Keratinocyte (primary cell): Measurements from ENCODE around the gene HSD11B1L. TPM values are rescaled to one million over a fixed set of nuclear protein-coding genes. Genes with fewer than 3 reads are reported as not detected.
A peak's percentile ranks its signal among the peaks of the same experiment; 100 is the strongest.

Experiments
- DNase-seq: peaks from one replicate; pipeline ENCODE4 v3.0.0-alpha.2; 2011; ENCODE audit warnings: low read depth, missing footprints, low spot score
- FAIRE-seq: peaks from 2 replicates; lab custom pipeline; 2011; peaks lifted over from hg19 to GRCh38; lab: Jason Lieb, UNC
- H2AFZ ChIP-seq: 2 replicates; pipeline ENCODE4 v1.6.0; 2012; ENCODE audit warnings: low read length, control low read depth, inconsistent platforms; ENCODE audit not compliant: control insufficient read depth
- H3K27ac ChIP-seq: 2 replicates; pipeline ENCODE4 v1.5.1; 2011; ENCODE audit warnings: low read length; ENCODE audit not compliant: control insufficient read depth, insufficient read depth
- H3K27me3 ChIP-seq: 3 replicates; pipeline ENCODE4 v1.6.0; 2011; ENCODE audit warnings: low read length; ENCODE audit not compliant: control insufficient read depth, insufficient read depth; ENCODE audit errors: extremely low read depth
- H3K36me3 ChIP-seq, 2 experiments: 2 replicates in 1 of 2; 3 replicates in 1 of 2; pipeline ENCODE4 v1.5.1; 2011; ENCODE audit warnings: low read length in 2 of 2, mild to moderate bottlenecking in 1 of 2; ENCODE audit not compliant: control insufficient read depth in 2 of 2, insufficient read depth in 2 of 2; ENCODE audit errors: extremely low read depth in 1 of 2
- H3K4me1 ChIP-seq: 3 replicates; pipeline ENCODE4 v1.5.1; 2011; ENCODE audit warnings: low read length; ENCODE audit not compliant: control insufficient read depth, insufficient read depth; ENCODE audit errors: extremely low read depth
- H3K4me2 ChIP-seq: 3 replicates; pipeline ENCODE4 v1.6.0; 2011; ENCODE audit warnings: low read depth, low read length; ENCODE audit not compliant: control insufficient read depth, insufficient read depth; ENCODE audit errors: extremely low read depth
- H3K4me3 ChIP-seq, 3 experiments: fragments of 200-600 bp in 1 of 3; sonication (generic) in 1 of 3; 2 replicates in 2 of 3; 3 replicates in 1 of 3; pipeline ENCODE4 v1.5.1; 2011 to 2016; ENCODE audit warnings: low read length in 3 of 3, mild to moderate bottlenecking in 3 of 3, control low read depth in 2 of 3, inconsistent platforms in 1 of 3, low read depth in 1 of 3, mixed read lengths in 1 of 3, mixed run types in 1 of 3, moderate library complexity in 1 of 3; ENCODE audit not compliant: control insufficient read depth in 2 of 3, insufficient read depth in 2 of 3; ENCODE audit errors: extremely low read depth in 1 of 3
- H3K79me2 ChIP-seq: 2 replicates; pipeline ENCODE4 v1.6.0; 2012; ENCODE audit warnings: low read length; ENCODE audit not compliant: control insufficient read depth, insufficient read depth
- H3K9ac ChIP-seq: 3 replicates; pipeline ENCODE4 v1.6.0; 2011; ENCODE audit warnings: low read length; ENCODE audit not compliant: control insufficient read depth, insufficient read depth; ENCODE audit errors: extremely low read depth
- H3K9me1 ChIP-seq: 3 replicates; pipeline ENCODE4 v1.6.0; 2011; ENCODE audit warnings: low read length; ENCODE audit not compliant: control insufficient read depth, insufficient read depth; ENCODE audit errors: extremely low read depth
- H3K9me3 ChIP-seq: 2 replicates; pipeline ENCODE4 v1.5.1; 2012; ENCODE audit warnings: low read depth, low read length; ENCODE audit not compliant: control insufficient read depth
- H4K20me1 ChIP-seq: 3 replicates; pipeline ENCODE4 v1.6.0; 2011; ENCODE audit warnings: low read length; ENCODE audit not compliant: control insufficient read depth, insufficient read depth; ENCODE audit errors: extremely low read depth
- EZH2 ChIP-seq: IDR thresholded peaks from one replicate; pipeline ENCODE4 v1.6.1; 2012; ENCODE audit warnings: inconsistent platforms, mild to moderate bottlenecking, low read length, moderate library complexity
- dilution Hi-C: fragments of 300-500 bp; cut with MboI; formaldehyde crosslinking; loops from one replicate; pipeline ENCODE4 v1.7.0; 2020; ENCODE audit warnings: low sequenced_read_pairs; ENCODE audit not compliant: extremely low pct_ligation_motif_present
- polyA plus RNA-seq, 5 experiments: library from polyadenylated mRNA; depleted of rRNA in 3 of 5; stranded (reverse) in 3 of 5; stranded (forward) in 1 of 5; unstranded in 1 of 5; fragments of >200 nt; gene quantifications; 1 replicate in 1 of 5; 2 replicates in 3 of 5; 3 replicates in 1 of 5; pipeline versions ENCODE4 v1.2.1 to v1.2.3, GENCODE V29; 2011 to 2012; ENCODE audit warnings: missing spikeins in 2 of 5, low read depth in 1 of 5, low replicate concordance in 1 of 5
- TF ChIP-seq, protein P1 (sequence below), 3 experiments: IDR thresholded peaks in 1 of 3; conservative IDR thresholded peaks in 1 of 3; optimal IDR thresholded peaks in 1 of 3; 2 replicates in 2 of 3; 3 replicates in 1 of 3; pipeline versions ENCODE3 to v1.5.1; 2011; ENCODE audit warnings: low read length in 3 of 3, mild to moderate bottlenecking in 3 of 3, moderate library complexity in 2 of 3, control low read depth in 1 of 3, inconsistent platforms in 1 of 3; ENCODE audit not compliant: insufficient read depth in 2 of 3; ENCODE audit errors: extremely low read depth in 1 of 3

The HSD11B1L gene
- polyA plus RNA-seq, 1 donor (not counting 4 experiments of a cell fraction or from before 2014, with no cell fraction given): 3.7 TPM

DNA sequence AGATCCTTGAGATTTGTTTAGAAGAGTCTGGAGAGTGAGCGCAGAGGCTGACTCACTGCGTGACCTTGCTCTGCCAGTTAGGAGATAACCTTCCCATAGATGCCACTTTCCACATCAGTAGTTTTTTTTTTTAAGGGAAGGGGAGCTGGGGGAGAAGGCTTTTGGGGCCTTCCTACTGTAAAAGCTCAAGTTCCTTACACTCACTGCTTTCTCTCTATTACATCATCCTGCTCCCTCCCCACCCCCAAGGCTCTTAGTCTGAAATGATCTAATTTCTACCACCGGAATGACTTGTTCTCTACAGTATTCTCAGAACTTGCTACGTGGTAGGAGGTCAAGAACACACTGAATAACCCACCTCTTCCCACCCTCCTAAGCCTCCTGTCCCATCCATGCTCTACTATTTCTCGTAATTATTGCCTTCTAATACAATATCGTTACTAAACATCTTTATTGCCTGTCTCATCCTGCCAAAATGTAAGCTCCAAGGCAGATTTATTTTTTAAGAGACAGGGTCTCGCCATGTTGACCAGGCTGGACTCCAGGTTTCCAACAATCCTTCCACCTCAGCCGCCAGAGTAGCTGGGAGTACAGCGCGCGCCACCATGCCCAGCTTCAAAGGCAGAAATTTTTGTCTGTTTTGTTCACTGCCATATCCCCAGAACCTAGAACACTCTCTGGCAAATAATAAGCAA lies 37.9 kb downstream of the HSD11B1L start:
- H3K9ac ChIP-seq: peak overlapping the region; percentile 99
- peaks cover 19% of the 10 kb centered on the region for H3K4me1 ChIP-seq
- peaks cover 13% of the 10 kb centered on the region for H4K20me1 ChIP-seq
- dilution Hi-C loops: no loop called here
- peak; percentile 50 for DNase-seq
- no peak overlapping the region for H2AFZ ChIP-seq
- peak overlapping the region; percentile 91 to 99 (median 93) for H3K4me3 ChIP-seq
- FAIRE-seq: no peak
- peaks cover 9 to 24% of the 10 kb centered on the region in 2 experiments for H3K36me3 ChIP-seq
- H3K27me3 ChIP-seq: no peaks in the 10 kb centered on the region
- TF ChIP-seq, protein P1, sequence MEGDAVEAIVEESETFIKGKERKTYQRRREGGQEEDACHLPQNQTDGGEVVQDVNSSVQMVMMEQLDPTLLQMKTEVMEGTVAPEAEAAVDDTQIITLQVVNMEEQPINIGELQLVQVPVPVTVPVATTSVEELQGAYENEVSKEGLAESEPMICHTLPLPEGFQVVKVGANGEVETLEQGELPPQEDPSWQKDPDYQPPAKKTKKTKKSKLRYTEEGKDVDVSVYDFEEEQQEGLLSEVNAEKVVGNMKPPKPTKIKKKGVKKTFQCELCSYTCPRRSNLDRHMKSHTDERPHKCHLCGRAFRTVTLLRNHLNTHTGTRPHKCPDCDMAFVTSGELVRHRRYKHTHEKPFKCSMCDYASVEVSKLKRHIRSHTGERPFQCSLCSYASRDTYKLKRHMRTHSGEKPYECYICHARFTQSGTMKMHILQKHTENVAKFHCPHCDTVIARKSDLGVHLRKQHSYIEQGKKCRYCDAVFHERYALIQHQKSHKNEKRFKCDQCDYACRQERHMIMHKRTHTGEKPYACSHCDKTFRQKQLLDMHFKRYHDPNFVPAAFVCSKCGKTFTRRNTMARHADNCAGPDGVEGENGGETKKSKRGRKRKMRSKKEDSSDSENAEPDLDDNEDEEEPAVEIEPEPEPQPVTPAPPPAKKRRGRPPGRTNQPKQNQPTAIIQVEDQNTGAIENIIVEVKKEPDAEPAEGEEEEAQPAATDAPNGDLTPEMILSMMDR (optimal IDR thresholded peaks at IDR 0.05 in 1 of 3, IDR thresholded peaks at IDR 0.05 in 1 of 3, conservative IDR thresholded peaks at IDR 0.05 in 1 of 3; ENCODE audit: extremely low read depth in 1 of 3, insufficient read depth in 2 of 3, low read length in 3 of 3): no peak
- H3K4me2 ChIP-seq: peak overlapping the region; percentile 92
- peak overlapping the region; percentile 96 for H3K27ac ChIP-seq
- no peaks in the 10 kb centered on the region for H3K9me1 ChIP-seq
- H3K9me3 ChIP-seq: no peaks in the 10 kb centered on the region
- peaks cover 51% of the 10 kb centered on the region for H3K79me2 ChIP-seq

DNA sequence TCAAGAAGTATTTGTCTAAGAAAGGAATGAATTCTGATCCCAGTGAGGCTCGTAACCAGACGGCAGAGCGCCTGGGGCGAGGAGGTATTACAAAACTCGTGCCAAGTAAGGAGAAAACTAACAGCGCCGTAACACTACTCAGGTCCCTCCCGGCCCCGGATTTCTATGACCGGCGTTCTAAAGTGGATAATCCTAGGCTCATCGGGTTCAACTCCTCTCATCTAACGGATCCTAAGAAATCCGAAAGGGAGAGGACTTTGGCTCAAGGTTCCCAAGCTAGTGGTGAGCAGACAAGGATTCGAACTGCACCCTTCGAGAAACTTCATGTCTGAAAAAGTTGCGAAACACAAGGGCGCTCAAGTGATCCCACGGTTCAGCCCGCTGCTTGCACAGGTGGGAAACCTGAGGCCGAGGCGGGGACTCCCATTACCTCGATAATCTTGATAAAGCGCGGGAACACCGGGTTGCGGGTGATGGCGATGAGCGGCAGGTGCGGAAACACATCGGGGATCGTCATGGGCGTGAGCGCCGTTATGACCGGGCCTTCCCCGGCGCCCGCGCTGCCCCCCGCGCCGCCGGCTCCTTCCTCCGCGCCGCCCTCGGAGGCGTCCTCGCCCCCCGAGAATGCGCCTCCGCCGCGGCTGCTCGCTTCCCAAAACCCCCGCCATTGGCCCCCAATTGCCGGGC lies 38.6 kb downstream of the HSD11B1L start:
- Histone ChIP-seq H3K9me1 (no peaks in the 10 kb centered on the region), H3K27me3 (no peaks in the 10 kb centered on the region), H3K4me1 (peaks cover 19% of the 10 kb centered on the region), H4K20me1 (peaks cover 10% of the 10 kb centered on the region), H3K4me3 (peak overlapping the region; percentile 91 to 99 (median 93)), H3K9ac (peak overlapping the region; percentile 99), H2AFZ (peak overlapping the region; percentile 56), H3K9me3 (no peaks in the 10 kb centered on the region), H3K27ac (peak overlapping the region; percentile 96), H3K4me2 (peak overlapping the region; percentile 92), H3K79me2 (peaks cover 49% of the 10 kb centered on the region), H3K36me3 (peaks cover 5 to 21% of the 10 kb centered on the region in 2 experiments)
- FAIRE-seq (no peak), DNase-seq (no peak)
- dilution Hi-C loops: no loop called here
- TF ChIP-seq EZH2: no peak
- TF ChIP-seq, protein P1 (optimal IDR thresholded peaks at IDR 0.05 in 1 of 3, IDR thresholded peaks at IDR 0.05 in 1 of 3, conservative IDR thresholded peaks at IDR 0.05 in 1 of 3; ENCODE audit: extremely low read depth in 1 of 3, insufficient read depth in 2 of 3, low read length in 3 of 3): no peak
